HEK293 (cell line): ENCODE data around the gene NPPA.

Experiments
- BCL11B ChIP-seq: fragments of 450-650 bp; formaldehyde crosslinking; IDR thresholded peaks from 2 replicates; pipeline ENCODE4 v1.5.1; 2016; ENCODE audit warnings: low read depth, missing biosample characterization, missing genetic modification characterization
- ELK4 ChIP-seq: IDR thresholded peaks from 2 replicates; pipeline ENCODE4 v1.6.1; 2011; ENCODE audit warnings: mild to moderate bottlenecking, low read depth, low read length, borderline replicate concordance
- GFI1B ChIP-seq: fragments of 450-650 bp; formaldehyde crosslinking; IDR thresholded peaks from 2 replicates; pipeline ENCODE4 v1.5.1; 2016; ENCODE audit warnings: missing biosample characterization, missing genetic modification characterization
- HIC1 ChIP-seq: fragments of 450-650 bp; formaldehyde crosslinking; IDR thresholded peaks from 2 replicates; pipeline ENCODE4 v1.5.1; 2016; ENCODE audit warnings: missing biosample characterization, missing genetic modification characterization
- KLF1 ChIP-seq: fragments of 450-650 bp; formaldehyde crosslinking; IDR thresholded peaks from 2 replicates; pipeline ENCODE4 v1.5.1; 2016; ENCODE audit warnings: missing biosample characterization, missing genetic modification characterization
- KLF10 ChIP-seq: fragments of 450-650 bp; IDR thresholded peaks from 2 replicates; pipeline ENCODE4 v1.5.1; 2018; ENCODE audit warnings: missing biosample characterization, mild to moderate bottlenecking, missing genetic modification characterization
- RBAK ChIP-seq: fragments of 450-650 bp; formaldehyde crosslinking; IDR thresholded peaks from 2 replicates; pipeline ENCODE4 v1.5.1; 2016; ENCODE audit warnings: missing biosample characterization, missing genetic modification characterization
- SALL2 ChIP-seq: fragments of 450-650 bp; formaldehyde crosslinking; IDR thresholded peaks from 2 replicates; pipeline ENCODE4 v1.5.0; 2017; ENCODE audit warnings: missing biosample characterization, mild to moderate bottlenecking, missing genetic modification characterization, borderline replicate concordance
- SCRT1 ChIP-seq: fragments of 450-650 bp; formaldehyde crosslinking; IDR thresholded peaks from 2 replicates; pipeline ENCODE4 v1.5.1; 2016; ENCODE audit warnings: missing biosample characterization, missing genetic modification characterization, borderline replicate concordance
- SETDB1 ChIP-seq: IDR thresholded peaks from one replicate; pipeline ENCODE4 v1.6.1; 2017; ENCODE audit warnings: mild to moderate bottlenecking, low read length, moderate library complexity, mixed read lengths; ENCODE audit not compliant: insufficient read length
- SP7 ChIP-seq: fragments of 450-650 bp; formaldehyde crosslinking; IDR thresholded peaks from 2 replicates; pipeline ENCODE4 v1.5.1; 2016; ENCODE audit warnings: missing biosample characterization, missing genetic modification characterization
- ZBTB20 ChIP-seq: fragments of 450-650 bp; formaldehyde crosslinking; IDR thresholded peaks from 2 replicates; pipeline ENCODE4 v1.5.1; 2016; ENCODE audit warnings: missing biosample characterization, missing genetic modification characterization
- ZIC2 ChIP-seq: fragments of 450-650 bp; formaldehyde crosslinking; IDR thresholded peaks from 2 replicates; pipeline ENCODE4 v1.5.1; 2016; ENCODE audit warnings: missing biosample characterization, missing genetic modification characterization
- ZNF114 ChIP-seq: fragments of 450-650 bp; formaldehyde crosslinking; IDR thresholded peaks from 2 replicates; pipeline ENCODE4 v1.5.0; 2017; ENCODE audit warnings: missing biosample characterization, missing genetic modification characterization
- ZNF133 ChIP-seq: fragments of 450-650 bp; formaldehyde crosslinking; IDR thresholded peaks from 2 replicates; pipeline ENCODE4 v1.5.1; 2016; ENCODE audit warnings: missing biosample characterization, missing genetic modification characterization
- ZNF19 ChIP-seq: fragments of 450-650 bp; formaldehyde crosslinking; IDR thresholded peaks from 2 replicates; pipeline ENCODE4; 2016; ENCODE audit warnings: missing biosample characterization, missing genetic modification characterization, low read depth
- ZNF239 ChIP-seq: fragments of 450-650 bp; formaldehyde crosslinking; IDR thresholded peaks from 2 replicates; pipeline ENCODE4 v1.5.1; 2016; ENCODE audit warnings: missing biosample characterization, missing genetic modification characterization
- ZNF394 ChIP-seq: fragments of 450-650 bp; formaldehyde crosslinking; IDR thresholded peaks from 2 replicates; pipeline ENCODE4 v1.5.1; 2016; ENCODE audit warnings: missing biosample characterization, missing genetic modification characterization, mild to moderate bottlenecking, moderate library complexity, borderline replicate concordance
- ZNF426 ChIP-seq: fragments of 450-650 bp; formaldehyde crosslinking; IDR thresholded peaks from 2 replicates; pipeline ENCODE4 v1.5.1; 2017; ENCODE audit warnings: missing biosample characterization, missing genetic modification characterization, mild to moderate bottlenecking, inconsistent platforms, moderate library complexity
- ZNF529 ChIP-seq: fragments of 450-650 bp; formaldehyde crosslinking; IDR thresholded peaks from 2 replicates; pipeline ENCODE4 v1.5.1; 2017; ENCODE audit warnings: missing genetic modification characterization, missing biosample characterization; ENCODE audit not compliant: insufficient replicate concordance
- ZNF544 ChIP-seq: fragments of 450-650 bp; formaldehyde crosslinking; IDR thresholded peaks from 2 replicates; pipeline ENCODE4 v1.5.0; 2017; ENCODE audit warnings: missing biosample characterization, missing genetic modification characterization
- ZNF560 ChIP-seq: fragments of 450-650 bp; formaldehyde crosslinking; IDR thresholded peaks from 2 replicates; pipeline ENCODE4 v1.5.1; 2017; ENCODE audit warnings: missing biosample characterization, missing genetic modification characterization, borderline replicate concordance
- ZNF639 ChIP-seq: fragments of 450-650 bp; formaldehyde crosslinking; IDR thresholded peaks from 2 replicates; pipeline ENCODE4 v1.5.1; 2016; ENCODE audit warnings: missing biosample characterization, missing genetic modification characterization
- ZNF658 ChIP-seq: fragments of 450-650 bp; formaldehyde crosslinking; IDR thresholded peaks from 2 replicates; pipeline ENCODE4; 2016; ENCODE audit warnings: missing biosample characterization, missing genetic modification characterization
- ZNF792 ChIP-seq: fragments of 450-650 bp; formaldehyde crosslinking; IDR thresholded peaks from 2 replicates; pipeline ENCODE4 v1.5.1; 2016; ENCODE audit warnings: missing biosample characterization, missing genetic modification characterization
- TF ChIP-seq, protein P1 (sequence below): fragments of 450-650 bp; formaldehyde crosslinking; IDR thresholded peaks from 2 replicates; pipeline ENCODE4 v1.5.1; 2016; ENCODE audit warnings: missing biosample characterization, missing genetic modification characterization
- TF ChIP-seq, protein P2 (sequence below): fragments of 450-650 bp; formaldehyde crosslinking; IDR thresholded peaks from 2 replicates; pipeline ENCODE4 v1.5.1; 2016; ENCODE audit warnings: missing biosample characterization, missing genetic modification characterization, borderline replicate concordance
- TF ChIP-seq, protein P3 (sequence below): fragments of 450-650 bp; formaldehyde crosslinking; IDR thresholded peaks from 2 replicates; pipeline ENCODE4 v1.5.1; 2016; ENCODE audit warnings: missing biosample characterization, missing genetic modification characterization, low read depth

The NPPA gene

GRCh38 chr1:11806307-11806936 is 41.2 kb downstream of the NPPA start (continued):
- TF ChIP-seq, protein P1, sequence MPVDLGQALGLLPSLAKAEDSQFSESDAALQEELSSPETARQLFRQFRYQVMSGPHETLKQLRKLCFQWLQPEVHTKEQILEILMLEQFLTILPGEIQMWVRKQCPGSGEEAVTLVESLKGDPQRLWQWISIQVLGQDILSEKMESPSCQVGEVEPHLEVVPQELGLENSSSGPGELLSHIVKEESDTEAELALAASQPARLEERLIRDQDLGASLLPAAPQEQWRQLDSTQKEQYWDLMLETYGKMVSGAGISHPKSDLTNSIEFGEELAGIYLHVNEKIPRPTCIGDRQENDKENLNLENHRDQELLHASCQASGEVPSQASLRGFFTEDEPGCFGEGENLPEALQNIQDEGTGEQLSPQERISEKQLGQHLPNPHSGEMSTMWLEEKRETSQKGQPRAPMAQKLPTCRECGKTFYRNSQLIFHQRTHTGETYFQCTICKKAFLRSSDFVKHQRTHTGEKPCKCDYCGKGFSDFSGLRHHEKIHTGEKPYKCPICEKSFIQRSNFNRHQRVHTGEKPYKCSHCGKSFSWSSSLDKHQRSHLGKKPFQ (tag by site-specific recombination): no peak
- TF ChIP-seq ZNF239 (tag by site-specific recombination) (no peak), ZBTB20 (tag by site-specific recombination) (no peak), BCL11B (tag by site-specific recombination) (no peak), ZNF394 (tag by site-specific recombination) (no peak; the same call in 1 of the 2 replicates), ZNF639 (no peak), GFI1B (tag by site-specific recombination) (no peak), ZNF792 (tag by site-specific recombination) (no peak), ZNF133 (tag by site-specific recombination) (no peak), ZIC2 (no peak), HIC1 (peak; percentile 60; the same call in 1 of the 2 replicates), KLF1 (tag by site-specific recombination) (no peak), ZNF544 (tag by site-specific recombination) (no peak), RBAK (tag by site-specific recombination) (no peak), ZNF658 (tag by site-specific recombination) (no peak), SP7 (tag by site-specific recombination) (no peak; the same call in 1 of the 2 replicates), KLF10 (peak; percentile 51; the same call in 1 of the 2 replicates), ZNF114 (tag by site-specific recombination) (no peak), ZNF560 (tag by site-specific recombination) (no peak), SALL2 (tag by site-specific recombination) (no peak), SCRT1 (peak; percentile 65; the same call in 1 of the 2 replicates), ZNF426 (tag by site-specific recombination) (no peak), ZNF19 (tag by site-specific recombination) (no peak), ELK4 (no peak), ZNF529 (no peak), SETDB1 (no peak)
- TF ChIP-seq, protein P2, sequence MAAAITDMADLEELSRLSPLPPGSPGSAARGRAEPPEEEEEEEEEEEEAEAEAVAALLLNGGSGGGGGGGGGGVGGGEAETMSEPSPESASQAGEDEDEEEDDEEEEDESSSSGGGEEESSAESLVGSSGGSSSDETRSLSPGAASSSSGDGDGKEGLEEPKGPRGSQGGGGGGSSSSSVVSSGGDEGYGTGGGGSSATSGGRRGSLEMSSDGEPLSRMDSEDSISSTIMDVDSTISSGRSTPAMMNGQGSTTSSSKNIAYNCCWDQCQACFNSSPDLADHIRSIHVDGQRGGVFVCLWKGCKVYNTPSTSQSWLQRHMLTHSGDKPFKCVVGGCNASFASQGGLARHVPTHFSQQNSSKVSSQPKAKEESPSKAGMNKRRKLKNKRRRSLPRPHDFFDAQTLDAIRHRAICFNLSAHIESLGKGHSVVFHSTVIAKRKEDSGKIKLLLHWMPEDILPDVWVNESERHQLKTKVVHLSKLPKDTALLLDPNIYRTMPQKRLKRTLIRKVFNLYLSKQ (tag by site-specific recombination): no peak
- TF ChIP-seq, protein P3, sequence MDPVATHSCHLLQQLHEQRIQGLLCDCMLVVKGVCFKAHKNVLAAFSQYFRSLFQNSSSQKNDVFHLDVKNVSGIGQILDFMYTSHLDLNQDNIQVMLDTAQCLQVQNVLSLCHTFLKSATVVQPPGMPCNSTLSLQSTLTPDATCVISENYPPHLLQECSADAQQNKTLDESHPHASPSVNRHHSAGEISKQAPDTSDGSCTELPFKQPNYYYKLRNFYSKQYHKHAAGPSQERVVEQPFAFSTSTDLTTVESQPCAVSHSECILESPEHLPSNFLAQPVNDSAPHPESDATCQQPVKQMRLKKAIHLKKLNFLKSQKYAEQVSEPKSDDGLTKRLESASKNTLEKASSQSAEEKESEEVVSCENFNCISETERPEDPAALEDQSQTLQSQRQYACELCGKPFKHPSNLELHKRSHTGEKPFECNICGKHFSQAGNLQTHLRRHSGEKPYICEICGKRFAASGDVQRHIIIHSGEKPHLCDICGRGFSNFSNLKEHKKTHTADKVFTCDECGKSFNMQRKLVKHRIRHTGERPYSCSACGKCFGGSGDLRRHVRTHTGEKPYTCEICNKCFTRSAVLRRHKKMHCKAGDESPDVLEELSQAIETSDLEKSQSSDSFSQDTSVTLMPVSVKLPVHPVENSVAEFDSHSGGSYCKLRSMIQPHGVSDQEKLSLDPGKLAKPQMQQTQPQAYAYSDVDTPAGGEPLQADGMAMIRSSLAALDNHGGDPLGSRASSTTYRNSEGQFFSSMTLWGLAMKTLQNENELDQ (tag by site-specific recombination): no peak
